NB4 (cell line): ENCODE measurements around the gene GPC5.

ENCODE experiments used
- CTCF ChIP-seq: IDR thresholded peaks from one replicate; pipeline ENCODE4 v1.5.1; 2012; ENCODE audit warnings: low read depth, low read length
- POLR2A ChIP-seq: IDR thresholded peaks from 2 replicates; pipeline ENCODE4 v1.6.1; 2011; ENCODE audit warnings: mild to moderate bottlenecking; ENCODE audit not compliant: insufficient read length; ENCODE audit errors: extremely low read depth

GRCh38 chr13:91747186-91747585, 348.8 kb downstream of the GPC5 start:
- no peak for TF ChIP-seq CTCF
- TF ChIP-seq POLR2A = no peak
